Kasumi-1 (cell line): Measurements from ENCODE around the gene UVRAG.

Experiments used
- DNase-seq, 2 experiments: peaks; one replicate each; lab custom pipeline; 2025; lab: John Stamatoyannopoulos, UW

The UVRAG gene

GRCh38 chr11:76107971-76108370 is 293.0 kb downstream of the UVRAG start:
- DNase-seq, result no peak

DNA sequence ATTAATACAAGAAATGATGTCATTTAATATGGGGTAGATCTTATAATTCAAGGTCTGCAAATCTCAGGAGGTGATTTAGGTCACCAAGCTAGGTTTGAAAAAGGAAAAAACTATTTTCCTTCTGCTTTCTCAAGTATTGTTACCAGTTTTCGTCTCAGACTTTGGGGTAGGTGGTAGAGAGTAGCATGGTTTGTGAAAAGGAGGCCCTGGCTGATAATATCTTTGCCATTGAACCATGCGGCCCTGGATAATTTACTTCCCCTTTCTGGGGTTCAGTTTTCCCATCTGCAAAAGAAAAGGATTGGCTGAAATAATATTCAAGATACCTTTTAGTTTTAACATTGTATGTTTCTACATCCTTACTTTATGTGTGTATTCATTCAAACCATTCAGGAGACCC is 299.2 kb downstream of the UVRAG start:
- DNase-seq, result no peak

GRCh38 chr11:76115555-76115954 is 300.5 kb downstream of the UVRAG start:
- no peak for DNase-seq

- no peak for DNase-seq
These were observed 304.0 kb downstream of the UVRAG start for GRCh38 chr11:76119032-76119431.

DNA sequence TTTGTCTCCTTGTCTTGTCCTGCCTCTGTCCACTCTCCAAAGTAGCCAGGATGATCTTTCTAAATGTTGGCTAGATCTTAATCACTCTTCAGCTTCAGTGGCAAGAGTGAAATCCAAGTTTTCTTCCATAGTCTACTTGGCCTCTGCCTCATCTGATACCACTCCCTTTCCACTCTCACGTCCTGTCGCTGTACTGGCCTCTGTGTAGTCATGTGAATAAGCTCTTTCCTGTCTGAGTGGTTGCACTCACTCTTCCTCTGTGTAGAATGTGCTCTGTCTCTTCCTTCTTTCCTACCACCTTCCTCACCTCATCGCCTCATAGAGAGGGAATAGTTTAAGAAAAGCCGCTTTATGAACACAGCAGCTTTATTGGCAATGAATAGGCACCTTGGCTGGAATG is 304.8 kb downstream of the UVRAG start:
- no peak for DNase-seq

DNA sequence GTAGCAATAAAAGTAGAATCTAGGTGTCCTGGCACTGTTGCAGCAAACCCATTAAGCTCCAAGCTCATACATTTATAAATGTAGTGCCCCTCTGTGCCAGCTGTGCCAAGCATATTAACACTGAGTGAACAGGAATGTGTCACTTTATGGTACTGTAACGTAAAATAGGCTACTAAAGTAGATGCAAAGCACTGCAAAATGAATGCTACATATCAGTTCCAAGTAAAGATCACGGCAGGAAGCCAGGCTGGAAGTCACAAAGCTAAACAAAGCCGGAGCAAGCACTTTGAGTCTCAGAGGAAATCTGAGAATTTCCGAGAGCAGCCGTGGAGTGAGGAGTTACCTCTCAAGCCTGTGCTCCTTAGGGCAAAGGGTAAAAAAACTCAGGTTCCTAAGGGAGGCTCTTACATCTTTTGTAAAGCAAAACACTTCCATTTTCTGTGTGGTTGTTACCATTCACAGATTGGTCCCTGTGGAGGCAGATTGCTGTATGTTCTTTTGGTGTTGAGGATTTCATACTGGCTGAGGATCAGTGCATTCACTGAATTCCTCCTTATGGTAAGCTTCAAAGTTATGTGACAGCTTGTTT is 305.6 kb downstream of the UVRAG start:
- DNase-seq, result no peak

- DNase-seq, result no peak
These were observed 308.2 kb downstream of the UVRAG start for GRCh38 chr11:76123248-76123647.

DNA sequence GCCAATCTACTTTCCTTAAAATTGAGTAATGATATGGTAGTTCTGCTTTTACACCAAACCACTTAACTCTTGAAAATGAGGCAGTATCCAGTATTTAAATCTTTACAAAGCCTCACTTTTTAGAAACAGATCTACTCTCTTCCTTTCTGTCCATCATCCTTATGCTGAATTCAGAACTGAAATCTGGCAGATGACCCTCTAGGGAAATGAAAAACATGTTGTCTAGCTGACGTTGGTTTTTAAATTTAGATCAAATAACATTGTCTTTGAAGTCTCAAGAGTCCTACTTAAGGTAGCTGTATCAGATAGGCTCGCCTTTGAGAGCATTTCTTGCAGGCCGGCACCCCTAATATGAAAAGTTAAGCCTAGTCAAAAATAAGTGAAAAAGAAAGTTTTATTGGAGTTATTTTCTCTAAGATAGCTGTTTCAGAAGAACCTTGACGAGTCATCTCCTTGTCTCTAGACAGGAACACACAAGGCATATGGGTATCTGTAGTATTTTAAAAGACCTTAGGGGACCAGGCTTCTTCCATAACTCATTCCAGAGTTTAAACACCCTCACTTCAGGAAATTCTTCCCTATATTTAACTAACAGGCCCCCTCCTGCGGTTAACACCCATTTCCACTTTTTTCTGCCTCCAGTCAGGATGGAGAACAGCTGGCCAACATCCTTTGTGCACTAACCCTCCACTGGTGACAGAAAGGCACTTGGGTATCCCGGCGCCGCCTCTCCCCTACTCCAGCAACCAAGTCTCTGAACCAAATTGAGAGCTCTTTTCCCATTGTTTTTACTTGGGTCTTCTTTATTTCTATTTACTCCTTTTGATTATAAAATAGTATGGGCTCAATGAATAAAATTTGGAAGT is 310.1 kb downstream of the UVRAG start:
- DNase-seq, result peak in 1 of 2 experiments; percentile 25

DNA sequence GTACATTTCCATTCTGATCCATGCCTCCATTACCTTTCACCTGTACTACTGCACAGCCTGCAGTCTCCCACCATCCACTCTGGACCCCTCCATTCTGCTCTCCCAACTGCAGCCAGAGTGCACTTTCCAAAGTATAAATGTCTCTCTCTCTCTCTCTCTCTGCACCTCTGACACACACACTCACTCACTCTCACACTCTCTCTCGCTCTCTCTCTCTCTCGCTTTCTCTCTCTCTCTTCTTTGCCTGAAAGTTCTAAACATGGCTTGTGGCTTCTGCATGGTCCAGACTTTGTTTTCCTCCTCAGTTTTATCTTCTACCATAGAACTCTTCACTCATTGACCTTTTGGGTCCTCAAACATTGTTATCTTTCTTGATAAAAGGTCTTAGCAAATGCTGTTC is 314.7 kb downstream of the UVRAG start:
- DNase-seq, result no peak

GRCh38 chr11:76131142-76131541 is 316.1 kb downstream of the UVRAG start:
- no peak for DNase-seq

- DNase-seq, result no peak
These were observed 316.9 kb downstream of the UVRAG start for GRCh38 chr11:76131671-76132631.

GRCh38 chr11:76134239-76134638 is 319.2 kb downstream of the UVRAG start:
- no peak for DNase-seq

- DNase-seq, result no peak
These were observed 320.5 kb downstream of the UVRAG start for GRCh38 chr11:76135491-76135890.

DNA sequence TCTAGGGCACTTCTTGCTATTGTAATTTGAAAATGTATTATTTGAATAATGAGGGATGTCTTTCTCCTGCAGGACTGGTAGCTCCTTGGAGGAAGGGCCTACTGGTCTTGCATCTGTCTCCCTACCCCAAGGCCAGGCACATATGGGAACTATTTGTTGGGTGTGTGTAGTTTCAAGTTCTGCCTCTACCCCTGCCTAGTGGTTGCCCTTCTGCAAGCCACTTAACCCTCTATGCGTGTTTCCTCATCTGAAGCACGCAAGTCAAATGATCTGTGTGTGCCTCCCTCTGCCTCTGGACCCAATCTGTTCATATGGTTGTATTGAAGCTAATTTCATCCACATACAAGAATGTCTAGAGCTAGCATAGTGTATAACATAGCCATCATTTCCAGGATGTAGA is 324.3 kb downstream of the UVRAG start:
- DNase-seq, result no peak

DNA sequence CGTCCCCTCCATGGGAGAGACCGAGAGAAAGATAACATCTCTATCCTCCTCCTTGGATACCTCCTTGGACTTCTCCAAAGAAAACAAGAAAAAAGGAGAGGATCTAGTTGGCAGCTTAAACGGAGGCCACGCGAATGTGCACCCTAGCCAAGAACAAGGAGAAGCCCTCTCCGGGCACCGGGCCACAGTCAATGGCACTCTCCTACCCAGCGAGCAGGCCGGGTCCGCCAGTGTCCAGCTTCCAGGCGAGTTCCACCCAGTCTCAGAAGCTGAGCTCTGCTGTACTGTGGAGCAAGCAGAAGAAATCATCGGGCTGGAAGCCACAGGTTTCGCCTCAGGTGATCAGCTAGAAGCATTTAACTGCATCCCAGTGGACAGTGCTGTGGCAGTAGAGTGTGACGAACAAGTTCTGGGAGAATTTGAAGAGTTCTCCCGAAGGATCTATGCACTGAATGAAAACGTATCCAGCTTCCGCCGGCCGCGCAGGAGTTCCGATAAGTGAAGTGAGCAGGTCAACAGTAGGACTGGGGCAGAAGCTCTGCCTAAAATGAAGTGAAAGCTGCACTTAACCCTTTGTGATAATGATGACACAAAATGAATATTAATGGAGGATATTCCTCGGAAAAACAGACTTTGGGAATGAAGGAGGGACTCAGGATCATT is 326.0 kb downstream of the UVRAG start:
- DNase-seq, result no peak

DNA sequence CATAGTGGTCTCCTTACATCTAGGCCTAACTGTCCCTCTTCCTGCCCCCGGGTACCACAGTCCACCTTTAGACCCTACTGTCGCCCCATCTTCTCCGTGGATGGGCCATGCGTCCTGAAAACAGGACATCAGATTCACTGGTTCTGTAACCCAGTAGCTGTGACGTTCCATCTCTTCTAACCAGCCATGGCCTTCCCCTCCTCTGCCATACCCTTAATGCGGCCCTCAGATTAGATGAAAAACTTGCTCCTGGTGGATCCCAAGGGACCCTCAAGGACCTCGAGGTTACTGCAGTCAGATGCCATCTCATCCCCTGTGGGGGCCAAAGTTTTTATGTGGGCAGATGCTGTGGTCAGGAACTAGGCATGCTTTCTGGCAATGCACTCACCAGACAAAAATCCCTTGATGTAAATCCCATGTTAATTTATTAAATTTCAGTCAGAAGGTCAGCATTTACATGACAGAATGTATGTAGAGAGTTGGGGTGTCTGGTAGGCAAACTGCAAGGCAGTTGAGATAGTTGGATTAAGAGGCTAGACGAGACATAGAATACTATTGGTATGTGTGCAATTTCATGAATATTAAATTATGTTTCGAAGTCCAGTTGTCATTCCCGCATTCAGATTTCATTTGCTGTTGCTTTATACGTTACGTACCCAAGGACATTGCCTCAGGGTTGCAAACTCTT is 327.0 kb downstream of the UVRAG start:
- DNase-seq, result no peak

DNA sequence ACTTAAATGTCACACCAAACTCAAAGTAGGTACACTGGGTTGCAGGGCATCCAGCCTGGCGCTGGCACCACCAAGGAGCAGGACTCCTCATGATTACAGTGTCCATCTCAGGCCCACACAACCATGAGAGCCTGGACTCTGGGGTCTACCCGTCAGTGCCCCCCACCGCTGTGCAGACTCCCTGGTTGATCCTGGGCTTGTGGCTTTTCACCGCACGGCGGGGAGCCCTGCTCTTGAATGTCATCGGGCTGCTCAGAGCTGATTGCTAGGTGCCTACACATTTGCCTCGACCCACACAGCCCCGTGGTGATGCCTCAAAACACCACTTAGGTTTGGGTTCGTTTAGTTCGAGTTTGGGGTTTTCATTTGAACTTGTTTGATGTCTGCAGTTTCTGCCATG is 328.3 kb downstream of the UVRAG start:
- no peak for DNase-seq

- no peak for DNase-seq
These were observed 332.2 kb downstream of the UVRAG start for GRCh38 chr11:76147106-76147740.

DNA sequence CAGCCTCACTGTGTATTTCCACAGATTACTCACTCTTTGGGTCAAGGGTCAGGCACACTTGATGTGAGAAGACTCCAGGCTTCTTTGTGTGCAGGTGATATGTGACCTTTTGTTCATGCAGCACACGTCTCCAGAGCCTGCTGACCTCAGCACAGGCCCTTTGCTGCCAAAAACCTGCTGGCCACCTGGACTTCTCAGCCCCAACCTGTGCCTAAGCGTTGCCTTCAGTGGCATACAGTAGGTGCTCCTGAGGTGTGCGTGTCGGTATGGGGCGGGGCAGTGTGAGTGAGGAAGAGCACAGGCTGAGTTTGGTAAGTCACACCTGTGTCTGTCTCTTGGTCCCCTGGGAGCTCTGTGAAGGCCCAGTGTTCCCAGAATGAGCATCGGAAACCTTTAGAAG is 333.2 kb downstream of the UVRAG start:
- DNase-seq, result no peak

GRCh38 chr11:76148941-76149613 is 334.1 kb downstream of the UVRAG start:
- no peak for DNase-seq
